Astrocyte (in vitro differentiated cells and primary cell): ENCODE data around the gene SCAMP3. TPM values are rescaled to one million over a fixed set of nuclear protein-coding genes. Genes with fewer than 3 reads are reported as not detected.

ENCODE experiments used
- DNase-seq: peaks from one replicate; pipeline ENCODE4 v3.0.0-alpha.2; 2010; ENCODE audit warnings: low read depth
- FAIRE-seq: peaks from 2 replicates; lab custom pipeline; 2011; peaks lifted over from hg19 to GRCh38; lab: Jason Lieb, UNC
- H2AFZ ChIP-seq: 2 replicates; pipeline ENCODE4 v1.6.0; 2012; ENCODE audit warnings: low read depth, low read length, inconsistent platforms
- H3K27ac ChIP-seq: 2 replicates; pipeline ENCODE4 v1.5.1; 2011; ENCODE audit warnings: low read depth, low read length, inconsistent platforms
- H3K27me3 ChIP-seq: 2 replicates; pipeline ENCODE4 v1.6.0; 2011; ENCODE audit warnings: low read length, inconsistent platforms; ENCODE audit not compliant: insufficient read depth
- H3K36me3 ChIP-seq: 2 replicates; pipeline ENCODE4 v1.5.1; 2011; ENCODE audit warnings: low read length, inconsistent platforms; ENCODE audit not compliant: insufficient read depth
- H3K4me1 ChIP-seq: 2 replicates; pipeline ENCODE4 v1.5.1; 2011; ENCODE audit warnings: low read length, inconsistent platforms; ENCODE audit not compliant: insufficient read depth
- H3K4me2 ChIP-seq: 2 replicates; pipeline ENCODE4 v1.6.0; 2012; ENCODE audit warnings: low read length, inconsistent platforms
- H3K4me3 ChIP-seq: 2 replicates; pipeline ENCODE4 v1.5.1; 2011; ENCODE audit warnings: low read depth, mild to moderate bottlenecking, low read length, inconsistent platforms; ENCODE audit not compliant: insufficient read depth
- H3K79me2 ChIP-seq: 2 replicates; pipeline ENCODE4 v1.6.0; 2012; ENCODE audit warnings: mild to moderate bottlenecking, low read length, inconsistent platforms; ENCODE audit not compliant: insufficient read depth
- H3K9ac ChIP-seq: 2 replicates; pipeline ENCODE4 v1.6.0; 2012; ENCODE audit warnings: mild to moderate bottlenecking, low read length, inconsistent platforms
- H3K9me3 ChIP-seq: 2 replicates; pipeline ENCODE4 v1.5.1; 2012; ENCODE audit warnings: low read depth, mild to moderate bottlenecking, low read length, inconsistent platforms; ENCODE audit not compliant: insufficient read depth
- H4K20me1 ChIP-seq: 2 replicates; pipeline ENCODE4 v1.6.0; 2012; ENCODE audit warnings: low read length, inconsistent platforms; ENCODE audit not compliant: insufficient read depth
- H3K27ac Mint-ChIP-seq: one replicate; pipeline ENCODE4 v1.8.0; 2021; ENCODE audit warnings: mild to moderate bottlenecking, mixed read lengths; ENCODE audit not compliant: unreplicated experiment
- H3K27me3 Mint-ChIP-seq: one replicate; pipeline ENCODE4 v1.8.0; 2021; ENCODE audit warnings: low read depth, mixed read lengths; ENCODE audit not compliant: unreplicated experiment
- H3K36me3 Mint-ChIP-seq: one replicate; pipeline ENCODE4 v1.8.0; 2021; ENCODE audit warnings: low read depth, mixed read lengths; ENCODE audit not compliant: unreplicated experiment
- H3K4me1 Mint-ChIP-seq: one replicate; pipeline ENCODE4 v1.8.0; 2021; ENCODE audit warnings: low read depth, mixed read lengths; ENCODE audit not compliant: unreplicated experiment
- H3K4me3 Mint-ChIP-seq: one replicate; pipeline ENCODE4 v1.8.0; 2021; ENCODE audit warnings: mild to moderate bottlenecking, moderate library complexity, mixed read lengths; ENCODE audit not compliant: unreplicated experiment
- H3K9me3 Mint-ChIP-seq: one replicate; pipeline ENCODE4 v1.8.0; 2021; ENCODE audit warnings: mild to moderate bottlenecking, mixed read lengths; ENCODE audit not compliant: unreplicated experiment
- EZH2 ChIP-seq: IDR thresholded peaks from 2 replicates; pipeline ENCODE4 v1.6.1; 2012; ENCODE audit warnings: mild to moderate bottlenecking, low read length, inconsistent platforms; ENCODE audit not compliant: insufficient read depth
- total RNA-seq: library from RNA; stranded (reverse); gene quantifications from 2 replicates; pipeline ENCODE4 v1.2.1, GENCODE V29; 2021
- TF ChIP-seq, protein P1 (sequence below): IDR thresholded peaks from 2 replicates; pipeline ENCODE4 v1.5.1; 2011; ENCODE audit warnings: low read depth, mild to moderate bottlenecking, inconsistent platforms, low read length, moderate library complexity; ENCODE audit not compliant: insufficient read depth

Gene SCAMP3
- total RNA-seq, 1 donor from 2014 or later, result 68.9 TPM

DNA sequence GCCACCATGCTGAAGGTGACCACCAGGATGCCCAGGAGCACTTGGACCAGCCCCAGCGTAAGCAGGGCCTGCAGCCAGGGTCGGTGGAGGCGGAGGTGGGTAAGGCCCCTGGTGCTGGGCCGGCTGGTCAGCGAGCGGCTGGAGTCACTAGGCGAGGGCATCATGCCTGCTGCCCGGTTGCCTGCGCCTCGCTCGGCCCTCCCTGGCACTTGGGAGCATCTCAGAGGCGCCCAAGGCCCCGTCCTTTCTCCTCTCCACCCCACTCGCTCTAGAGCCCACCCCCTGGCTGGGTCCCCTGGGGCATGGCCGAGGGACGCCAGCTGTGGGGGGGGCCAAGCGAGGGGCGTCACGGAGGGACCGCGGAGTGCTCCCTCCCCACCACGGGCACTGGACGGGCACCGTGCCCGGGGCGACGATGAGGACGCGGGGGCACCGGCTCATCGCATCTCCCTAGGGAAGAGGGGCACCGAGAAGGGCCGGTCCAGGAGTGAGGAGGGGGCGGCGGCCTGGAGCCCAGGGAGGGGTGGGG lies 7.4 kb downstream of the SCAMP3 start:
- Histone ChIP-seq H3K36me3 (peaks cover 7% of the 10 kb centered on the region), H4K20me1 (no peaks in the 10 kb centered on the region), H3K9me3 (no peaks in the 10 kb centered on the region), H3K27ac (peak overlapping the region; percentile 83), H3K4me3 (peak overlapping the region; percentile 79), H3K27me3 (no peaks in the 10 kb centered on the region), H3K79me2 (peaks cover 17% of the 10 kb centered on the region), H2AFZ (peak overlapping the region; percentile 54), H3K9ac (peak overlapping the region; percentile 82), H3K4me1 (peaks cover 28% of the 10 kb centered on the region), H3K4me2 (peak overlapping the region; percentile 97)
- no peak for FAIRE-seq
- H3K36me3 Mint-ChIP-seq, result peaks cover 10% of the 10 kb centered on the region
- H3K27me3 Mint-ChIP-seq, result no peaks in the 10 kb centered on the region
- H3K4me1 Mint-ChIP-seq, result peaks cover 21% of the 10 kb centered on the region
- TF ChIP-seq, protein P1, sequence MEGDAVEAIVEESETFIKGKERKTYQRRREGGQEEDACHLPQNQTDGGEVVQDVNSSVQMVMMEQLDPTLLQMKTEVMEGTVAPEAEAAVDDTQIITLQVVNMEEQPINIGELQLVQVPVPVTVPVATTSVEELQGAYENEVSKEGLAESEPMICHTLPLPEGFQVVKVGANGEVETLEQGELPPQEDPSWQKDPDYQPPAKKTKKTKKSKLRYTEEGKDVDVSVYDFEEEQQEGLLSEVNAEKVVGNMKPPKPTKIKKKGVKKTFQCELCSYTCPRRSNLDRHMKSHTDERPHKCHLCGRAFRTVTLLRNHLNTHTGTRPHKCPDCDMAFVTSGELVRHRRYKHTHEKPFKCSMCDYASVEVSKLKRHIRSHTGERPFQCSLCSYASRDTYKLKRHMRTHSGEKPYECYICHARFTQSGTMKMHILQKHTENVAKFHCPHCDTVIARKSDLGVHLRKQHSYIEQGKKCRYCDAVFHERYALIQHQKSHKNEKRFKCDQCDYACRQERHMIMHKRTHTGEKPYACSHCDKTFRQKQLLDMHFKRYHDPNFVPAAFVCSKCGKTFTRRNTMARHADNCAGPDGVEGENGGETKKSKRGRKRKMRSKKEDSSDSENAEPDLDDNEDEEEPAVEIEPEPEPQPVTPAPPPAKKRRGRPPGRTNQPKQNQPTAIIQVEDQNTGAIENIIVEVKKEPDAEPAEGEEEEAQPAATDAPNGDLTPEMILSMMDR, result no peak
- no peak for TF ChIP-seq EZH2
- H3K9me3 Mint-ChIP-seq, result no peaks in the 10 kb centered on the region
- peak overlapping the region; percentile 82 for H3K4me3 Mint-ChIP-seq
- DNase-seq, result no peak
- H3K27ac Mint-ChIP-seq, result no peak overlapping the region

DNA sequence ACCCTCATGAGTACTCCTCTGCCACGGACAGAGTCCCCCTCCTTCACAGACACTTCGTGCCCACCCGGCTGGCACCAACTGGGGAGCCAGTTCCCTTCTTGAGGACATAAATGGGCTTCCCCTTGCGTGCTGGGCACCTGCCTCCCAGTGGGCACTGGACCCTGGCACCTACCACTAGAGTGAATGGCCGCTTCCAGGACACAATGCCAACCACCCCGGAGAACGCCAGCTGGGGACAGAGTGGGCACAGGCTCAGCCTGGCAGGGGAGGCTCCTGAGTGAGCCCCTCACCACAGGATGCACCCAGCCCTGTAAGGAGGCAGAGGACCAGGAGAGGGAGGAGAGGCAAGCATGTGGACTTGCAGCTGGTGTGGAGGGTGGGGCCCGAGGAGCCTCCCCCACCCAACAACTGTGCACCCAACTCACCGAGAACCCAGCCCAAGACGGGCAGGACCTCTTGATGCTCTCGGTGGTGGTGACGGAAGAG lies 7.9 kb downstream of the SCAMP3 start:
- TF ChIP-seq EZH2, result no peak
- TF ChIP-seq, protein P1, result no peak
- peak overlapping the region; percentile 82 for H3K9ac ChIP-seq
- Mint-ChIP-seq H3K9me3 (no peaks in the 10 kb centered on the region), H3K36me3 (peaks cover 10% of the 10 kb centered on the region), H3K4me3 (peak overlapping the region; percentile 80), H3K27me3 (no peaks in the 10 kb centered on the region), H3K4me1 (peaks cover 21% of the 10 kb centered on the region), H3K27ac (peak overlapping the region; percentile 77)
- peaks cover 28% of the 10 kb centered on the region for H3K4me1 ChIP-seq
- no peaks in the 10 kb centered on the region for H4K20me1 ChIP-seq
- no peak for DNase-seq
- peak overlapping the region; percentile 79 for H3K4me3 ChIP-seq
- no peak for FAIRE-seq
- H3K27me3 ChIP-seq, result no peaks in the 10 kb centered on the region
- H3K4me2 ChIP-seq, result peak overlapping the region; percentile 97
- peaks cover 5% of the 10 kb centered on the region for H3K36me3 ChIP-seq
- H3K79me2 ChIP-seq, result peaks cover 17% of the 10 kb centered on the region
- H3K27ac ChIP-seq, result no peak overlapping the region
- no peaks in the 10 kb centered on the region for H3K9me3 ChIP-seq
- peak overlapping the region; percentile 54 for H2AFZ ChIP-seq

DNA sequence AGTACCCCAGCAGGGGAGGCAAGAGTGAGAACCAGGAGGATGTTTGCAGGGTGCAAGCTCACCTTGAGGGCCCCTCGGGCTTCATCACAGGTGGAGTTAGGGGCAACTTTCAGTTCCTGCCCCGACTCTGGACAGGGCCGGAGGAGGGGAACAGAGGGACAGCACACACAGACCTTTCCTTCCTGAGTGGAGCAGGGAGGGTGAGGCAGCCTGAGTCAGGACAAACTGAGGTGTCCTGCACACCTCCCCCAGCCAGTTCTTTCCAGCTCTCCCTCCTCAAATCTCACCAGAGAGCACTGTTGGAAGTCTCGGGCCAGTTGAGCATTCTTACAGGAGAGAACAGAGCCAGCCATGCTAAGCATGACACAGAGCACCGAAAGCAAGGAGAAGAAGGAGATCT lies 8.4 kb downstream of the SCAMP3 start:
- Histone ChIP-seq H3K27me3 (no peaks in the 10 kb centered on the region), H3K36me3 (peaks cover 5% of the 10 kb centered on the region), H2AFZ (no peak overlapping the region), H3K4me3 (peak overlapping the region; percentile 79), H4K20me1 (no peaks in the 10 kb centered on the region), H3K9me3 (no peaks in the 10 kb centered on the region), H3K9ac (peak overlapping the region; percentile 82), H3K4me1 (peaks cover 28% of the 10 kb centered on the region), H3K4me2 (peak overlapping the region; percentile 97), H3K79me2 (peaks cover 17% of the 10 kb centered on the region), H3K27ac (no peak overlapping the region)
- Mint-ChIP-seq H3K4me3 (peak overlapping the region; percentile 80), H3K36me3 (peaks cover 10% of the 10 kb centered on the region), H3K4me1 (peaks cover 21% of the 10 kb centered on the region), H3K27ac (peak overlapping the region; percentile 77), H3K27me3 (no peaks in the 10 kb centered on the region), H3K9me3 (no peaks in the 10 kb centered on the region)
- TF ChIP-seq EZH2, result no peak
- TF ChIP-seq, protein P1, result no peak
- no peak for FAIRE-seq
- DNase-seq, result no peak
